H1 (cell line): ENCODE measurements around the gene HNF1B. TPM values are rescaled to one million over a fixed set of nuclear protein-coding genes. Genes with fewer than 3 reads are reported as not detected.

Source experiments
- CTCF ChIA-PET: fragments of 300-600 bp; sonication (Branson Sonifier 250); formaldehyde crosslinking; loops from one replicate; lab custom pipeline; 2021; ENCODE audit not compliant: partially characterized antibody; lab: Charles Lee
- POLR2A ChIA-PET: fragments of 300-600 bp; sonication (Branson Sonifier 250); formaldehyde crosslinking; loops from one replicate; lab custom pipeline; 2021; ENCODE audit warnings: inconsistent platforms; ENCODE audit not compliant: partially characterized antibody; lab: Charles Lee
- DNase-seq, 2 experiments: peaks; one replicate each; pipeline versions ENCODE4 v3.0.0 to v3.0.0-alpha.2; 2010 to 2022; ENCODE audit warnings: low spot score in 2 of 2, low read depth in 1 of 2, mixed read lengths in 1 of 2
- FAIRE-seq: peaks from 2 replicates; lab custom pipeline; 2011; peaks lifted over from hg19 to GRCh38; lab: Jason Lieb, UNC
- H2AFZ ChIP-seq: 2 replicates; pipeline ENCODE4 v1.8.1; 2012; ENCODE audit warnings: low read length, inconsistent platforms
- H2AK5ac ChIP-seq: 2 replicates; pipeline ENCODE4 v1.6.1; 2013; ENCODE audit warnings: low read depth, low read length
- H2BK120ac ChIP-seq: replicated peaks from 2 replicates; pipeline ENCODE3; 2013; ENCODE audit warnings: low read depth, low read length, inconsistent platforms
- H2BK12ac ChIP-seq: 2 replicates; pipeline ENCODE4 v1.6.1; 2013; ENCODE audit warnings: low read depth, low read length
- H2BK15ac ChIP-seq: 2 replicates; pipeline ENCODE4 v1.6.1; 2013; ENCODE audit warnings: low read length
- H2BK20ac ChIP-seq: 2 replicates; pipeline ENCODE4 v1.6.1; 2013; ENCODE audit warnings: low read length
- H2BK5ac ChIP-seq: 2 replicates; pipeline ENCODE4 v1.6.1; 2013; ENCODE audit warnings: low read depth, low read length
- H3K14ac ChIP-seq: 2 replicates; pipeline ENCODE4 v1.6.1; 2013; ENCODE audit warnings: inconsistent platforms; ENCODE audit not compliant: insufficient read length
- H3K18ac ChIP-seq: 2 replicates; pipeline ENCODE4 v1.6.1; 2013; ENCODE audit warnings: low read length; ENCODE audit errors: extremely low read depth
- H3K23ac ChIP-seq: 2 replicates; pipeline ENCODE4 v1.6.1; 2013; ENCODE audit warnings: inconsistent platforms; ENCODE audit not compliant: insufficient read length
- H3K23me2 ChIP-seq: 2 replicates; pipeline ENCODE4 v1.6.1; 2013; ENCODE audit warnings: low read depth, low read length
- H3K27ac ChIP-seq: 2 replicates; pipeline ENCODE4 v1.6.1; 2011; ENCODE audit warnings: low read depth, low read length, inconsistent platforms
- H3K27me3 ChIP-seq, 4 experiments: replicated peaks in 1 of 4; 1 replicate in 1 of 4; 2 replicates in 3 of 4; pipeline versions ENCODE4 v1.6.1 to v1.8.1; 2011 to 2013; ENCODE audit warnings: low read length in 3 of 4, mild to moderate bottlenecking in 3 of 4, inconsistent platforms in 2 of 4, mixed read lengths in 2 of 4, moderate library complexity in 1 of 4; ENCODE audit not compliant: control insufficient read depth in 3 of 4, insufficient read depth in 3 of 4; ENCODE audit errors: extremely low read depth in 1 of 4
- H3K36me3 ChIP-seq, 4 experiments: 2 replicates each; pipeline versions ENCODE4 v1.6.1 to v1.8.1; 2011 to 2013; ENCODE audit warnings: mild to moderate bottlenecking in 4 of 4, low read length in 3 of 4, moderate library complexity in 2 of 4, control low read depth in 1 of 4, inconsistent platforms in 1 of 4; ENCODE audit not compliant: insufficient read depth in 4 of 4, control insufficient read depth in 2 of 4
- H3K4ac ChIP-seq: replicated peaks from 2 replicates; pipeline ENCODE3; 2013; ENCODE audit warnings: low read length, low read depth, mixed read lengths, inconsistent platforms; ENCODE audit not compliant: insufficient read length
- H3K4me1 ChIP-seq, 4 experiments: replicated peaks in 1 of 4; 1 replicate in 1 of 4; 2 replicates in 3 of 4; pipeline versions ENCODE4 v1.6.1 to v1.8.1; 2011 to 2013; ENCODE audit warnings: low read length in 3 of 4, inconsistent platforms in 2 of 4, mixed read lengths in 1 of 4; ENCODE audit not compliant: insufficient read depth in 4 of 4, control insufficient read depth in 3 of 4
- H3K4me2 ChIP-seq, 2 experiments: 2 replicates each; pipeline versions ENCODE4 v1.6.1 to v1.8.1; 2011 to 2013; ENCODE audit warnings: low read depth in 2 of 2, low read length in 2 of 2, control low read depth in 1 of 2, inconsistent platforms in 1 of 2, mild to moderate bottlenecking in 1 of 2; ENCODE audit not compliant: insufficient read depth in 1 of 2
- H3K4me3 ChIP-seq, 4 experiments: fragments of 200-600, 300-600 bp in 1 of 4; sonication (generic), shearing (Covaris generic), sonication (Bioruptor Twin) in 1 of 4; 2 replicates each; pipeline versions ENCODE4 v1.5.1 to v1.8.1; 2011 to 2016; ENCODE audit warnings: low read length in 4 of 4, low read depth in 3 of 4, control low read depth in 2 of 4, inconsistent platforms in 2 of 4, mild to moderate bottlenecking in 2 of 4, mixed read lengths in 1 of 4, moderate library complexity in 1 of 4; ENCODE audit not compliant: insufficient read depth in 2 of 4; ENCODE audit errors: extremely low read depth in 1 of 4
- H3K56ac ChIP-seq: replicated peaks from 2 replicates; pipeline ENCODE3; 2013; ENCODE audit warnings: low read depth, mild to moderate bottlenecking, mixed read lengths, low read length, inconsistent platforms; ENCODE audit not compliant: insufficient read length
- H3K79me1 ChIP-seq: 2 replicates; pipeline ENCODE4 v1.6.1; 2013; ENCODE audit warnings: low read depth, low read length, control low read depth
- H3K79me2 ChIP-seq, 2 experiments: 2 replicates each; pipeline versions ENCODE4 v1.6.1 to v1.8.1; 2012 to 2013; ENCODE audit warnings: low read length in 2 of 2, mild to moderate bottlenecking in 2 of 2, inconsistent platforms in 1 of 2; ENCODE audit not compliant: insufficient read depth in 2 of 2, control insufficient read depth in 1 of 2
- H3K9ac ChIP-seq, 4 experiments: replicated peaks in 1 of 4; 1 replicate in 1 of 4; 2 replicates in 3 of 4; pipeline versions ENCODE4 v1.6.1 to v1.8.1; 2011 to 2013; ENCODE audit warnings: low read depth in 3 of 4, low read length in 3 of 4, control low read depth in 2 of 4, mild to moderate bottlenecking in 2 of 4, moderate library complexity in 2 of 4, inconsistent platforms in 1 of 4; ENCODE audit errors: extremely low read depth in 1 of 4
- H3K9me3 ChIP-seq, 2 experiments: 2 replicates each; pipeline versions ENCODE4 v1.6.1 to v1.8.1; 2012 to 2013; ENCODE audit warnings: mild to moderate bottlenecking in 2 of 2, moderate library complexity in 2 of 2, control low read depth in 1 of 2, inconsistent platforms in 1 of 2, low read depth in 1 of 2, low read length in 1 of 2, mixed read lengths in 1 of 2; ENCODE audit not compliant: insufficient read depth in 2 of 2
- H4K20me1 ChIP-seq, 2 experiments: replicated peaks in 1 of 2; 2 replicates each; pipeline versions ENCODE3 to v1.8.1; 2011 to 2013; ENCODE audit warnings: inconsistent platforms in 2 of 2, low read length in 2 of 2, mild to moderate bottlenecking in 1 of 2; ENCODE audit not compliant: insufficient read depth in 2 of 2, control insufficient read depth in 1 of 2
- H4K5ac ChIP-seq: 2 replicates; pipeline ENCODE4 v1.6.1; 2013; ENCODE audit warnings: low read length, low read depth, mixed read lengths, inconsistent platforms; ENCODE audit not compliant: insufficient read length
- H4K8ac ChIP-seq: 2 replicates; pipeline ENCODE4 v1.8.0; 2013; ENCODE audit warnings: mild to moderate bottlenecking, moderate library complexity, low read length, inconsistent platforms; ENCODE audit not compliant: insufficient read depth; ENCODE audit errors: extremely low read depth
- H4K91ac ChIP-seq: replicated peaks from 2 replicates; pipeline ENCODE3; 2013; ENCODE audit warnings: low read length, mixed read lengths, inconsistent platforms; ENCODE audit not compliant: insufficient read length
- ASH2L ChIP-seq: fragments of 200-600, 300-600 bp; sonication (generic); IDR thresholded peaks from one replicate; pipeline ENCODE4 v1.7.1; 2017; ENCODE audit warnings: low read length
- CEBPB ChIP-seq: IDR thresholded peaks from 2 replicates; pipeline ENCODE4 v1.6.1; 2012; ENCODE audit warnings: low read depth, low read length
- FOSL1 ChIP-seq: IDR thresholded peaks from 2 replicates; pipeline ENCODE4 v1.6.1; 2011; ENCODE audit warnings: mild to moderate bottlenecking, low read depth, low read length, moderate library complexity; ENCODE audit not compliant: insufficient read depth
- GABPA ChIP-seq: IDR thresholded peaks from 2 replicates; pipeline ENCODE4 v1.6.1; 2011; ENCODE audit warnings: mild to moderate bottlenecking, low read length, moderate library complexity, borderline replicate concordance; ENCODE audit not compliant: insufficient read depth
- HDAC2 ChIP-seq, 2 experiments: fragments of 300-600 bp in 1 of 2; sonication (generic) in 1 of 2; IDR thresholded peaks; 2 replicates each; pipeline ENCODE4 v1.6.1; 2011 to 2012; ENCODE audit warnings: low read depth in 2 of 2, low read length in 2 of 2, mild to moderate bottlenecking in 2 of 2, moderate library complexity in 2 of 2, borderline replicate concordance in 1 of 2, inconsistent platforms in 1 of 2
- JUND ChIP-seq: IDR thresholded peaks from 2 replicates; pipeline ENCODE4 v1.6.1; 2011; ENCODE audit warnings: mild to moderate bottlenecking, improper control_type of control experiment, low read length
- KDM5A ChIP-seq: fragments of 200-600 bp; IDR thresholded peaks from 2 replicates; pipeline ENCODE4 v1.7.1; 2012; ENCODE audit warnings: mild to moderate bottlenecking, low read length, inconsistent platforms, mixed read lengths
- NANOG ChIP-seq: IDR thresholded peaks from 2 replicates; pipeline ENCODE4 v1.6.1; 2011; ENCODE audit warnings: low read length, low read depth, mild to moderate bottlenecking, inconsistent platforms; ENCODE audit not compliant: insufficient read depth, poor library complexity, severe bottlenecking
- NRF1 ChIP-seq: IDR thresholded peaks from 2 replicates; pipeline ENCODE4 v1.6.1; 2011; ENCODE audit warnings: mild to moderate bottlenecking, low read depth, low read length, improper control_type of control experiment
- POLR2AphosphoS5 ChIP-seq: IDR thresholded peaks from 2 replicates; pipeline ENCODE4 v1.6.1; 2011; ENCODE audit warnings: low read depth, low read length
- RFX5 ChIP-seq: IDR thresholded peaks from 2 replicates; pipeline ENCODE4 v1.6.1; 2011; ENCODE audit warnings: low read depth, low read length, improper control_type of control experiment, borderline replicate concordance
- SRF ChIP-seq: IDR thresholded peaks from 2 replicates; pipeline ENCODE4 v1.6.1; 2011; ENCODE audit warnings: mild to moderate bottlenecking, low read depth, low read length, moderate library complexity
- SUZ12 ChIP-seq: fragments of 200-600 bp; sonication (generic); IDR thresholded peaks from 2 replicates; pipeline ENCODE4 v1.6.1; 2012; ENCODE audit warnings: mild to moderate bottlenecking, inconsistent platforms, low read length, moderate library complexity, mixed read lengths
- TAF1 ChIP-seq: IDR thresholded peaks from 2 replicates; pipeline ENCODE4 v1.6.1; 2011; ENCODE audit warnings: mild to moderate bottlenecking, low read depth, low read length
- TAF7 ChIP-seq: optimal IDR thresholded peaks from 2 replicates; pipeline ENCODE3; 2011; ENCODE audit warnings: low read depth, mild to moderate bottlenecking, inconsistent platforms, low read length, moderate library complexity, borderline replicate concordance
- WGBS, 2 experiments: shearing (Covaris generic) in 1 of 2; methylation state at CpG; one replicate each; pipeline versions ENCODE4 v1.1.6 to v1.1.7; 2013 to 2015; ENCODE audit warnings: low lambda C conversion rate in 2 of 2, mixed read lengths in 2 of 2, inconsistent platforms in 1 of 2, low coverage in 1 of 2, missing lambda C conversion rate in 1 of 2; ENCODE audit not compliant: insufficient replicate concordance in 2 of 2, insufficient coverage in 1 of 2, insufficient read length in 1 of 2; ENCODE audit errors: extremely low coverage in 1 of 2, missing lambda C conversion rate in 1 of 2; 5-methylcytosine and 5-hydroxymethylcytosine counted together
- polyA plus RNA-seq, 7 experiments: library from polyadenylated mRNA; depleted of rRNA in 3 of 7; stranded (reverse) in 5 of 7; unstranded in 2 of 7; fragments of >200 nt in 5 of 7; fragments of 200-250 nt in 2 of 7; gene quantifications; 1 replicate in 5 of 7; 2 replicates in 1 of 7; 4 replicates in 1 of 7; pipeline versions ENCODE4 v1.2.1 to v1.2.3, GENCODE V29; 2011 to 2013; ENCODE audit warnings: missing spikeins in 2 of 7, mixed read lengths in 2 of 7
- total RNA-seq: library from RNA; stranded (reverse); fragmentation: NEBNext Ultra II Directional; extraction: Animal tissue kit (Norgen Biotek cat#: 25700); gene quantifications from 2 replicates; pipeline ENCODE4 v1.2.1, GENCODE V29; 2021

Gene HNF1B
- total and polyA plus RNA-seq, 2 of the 8 experiments (the other 6 are each of a cell fraction or from before 2014, with no cell fraction given): 0.13 to 0.30 TPM

DNA sequence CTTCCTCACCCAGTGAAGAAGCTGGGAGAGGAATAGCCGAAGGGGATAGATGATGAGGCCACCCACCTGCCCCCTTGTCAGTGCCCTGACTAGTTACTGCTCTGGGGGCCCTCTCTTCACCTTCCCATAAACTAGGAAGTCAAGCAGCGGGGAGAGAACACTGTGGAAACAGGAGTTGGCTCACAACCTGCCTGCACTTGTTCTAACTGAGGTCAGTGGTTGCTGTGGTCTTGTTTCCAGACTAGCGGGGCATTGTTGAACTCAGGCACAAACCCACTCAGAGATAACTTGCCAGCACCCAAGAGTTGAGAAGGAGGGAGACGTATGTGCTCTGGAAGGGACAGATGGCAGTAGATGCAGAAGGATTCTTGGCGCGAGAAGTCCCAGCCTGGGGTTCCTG is 53.1 kb downstream of the HNF1B start:
- H3K4me2 ChIP-seq: no peak overlapping the region
- H4K5ac ChIP-seq: no peak overlapping the region
- H3K4me1 ChIP-seq: no peaks in the 10 kb centered on the region
- 90% methylated on average over 6 of the region's 6 CpGs; no CpG with 5 or more reads in 1 of the 2 experiments for WGBS, 2 experiments
- H3K9ac ChIP-seq: no peak overlapping the region
- no peak overlapping the region for H3K27ac ChIP-seq
- H3K4ac ChIP-seq: no peak overlapping the region
- H3K36me3 ChIP-seq: no peaks in the 10 kb centered on the region
- H2BK12ac ChIP-seq: no peak overlapping the region
- no peak overlapping the region for H3K14ac ChIP-seq
- H4K20me1 ChIP-seq: no peaks in the 10 kb centered on the region
- no peak overlapping the region for H2BK5ac ChIP-seq
- FAIRE-seq: no peak
- no peak overlapping the region for H4K91ac ChIP-seq
- DNase-seq: no peak
- no peak overlapping the region for H2BK20ac ChIP-seq
- ChIA-PET POLR2A (no interaction called here), CTCF (no interaction called here)
- no peak overlapping the region for H3K23ac ChIP-seq
- H3K9me3 ChIP-seq: peaks cover 11 to 15% of the 10 kb centered on the region in 2 experiments; a peak in 3 of 4 replicates
- H3K23me2 ChIP-seq: no peaks in the 10 kb centered on the region; the same call in 1 of the 2 replicates
- H3K27me3 ChIP-seq: no peaks in the 10 kb centered on the region; a peak in 1 of 7 replicates
- H3K79me2 ChIP-seq: no peaks in the 10 kb centered on the region
- H3K56ac ChIP-seq: no peak overlapping the region
- no peaks in the 10 kb centered on the region for H3K79me1 ChIP-seq
- no peak overlapping the region for H2AFZ ChIP-seq
- H3K4me3 ChIP-seq: no peak overlapping the region
- H2BK15ac ChIP-seq: no peak overlapping the region
- no peak overlapping the region for H3K18ac ChIP-seq
- no peak overlapping the region for H4K8ac ChIP-seq
- H2AK5ac ChIP-seq: no peak overlapping the region
- H2BK120ac ChIP-seq: no peak overlapping the region
- TF ChIP-seq TAF7 (no peak), CEBPB (no peak), KDM5A (no peak), JUND (no peak), ASH2L (no peak), NRF1 (no peak), SRF (no peak), POLR2AphosphoS5 (no peak), GABPA (no peak), RFX5 (no peak), TAF1 (no peak), HDAC2 (IDR thresholded peaks at IDR 0.05; ENCODE audit: borderline replicate concordance in 1 of 2, low read depth in 2 of 2, low read length in 2 of 2) (no peak), FOSL1 (no peak), NANOG (no peak), SUZ12 (no peak)
